Erythroblast (primary cell): Measurements from ENCODE around the gene AK8.

Experiments
- GATA1 ChIP-seq: IDR thresholded peaks from 2 replicates; pipeline ENCODE4 v1.6.1; 2011; ENCODE audit warnings: low read depth, mild to moderate bottlenecking, control low read depth, low read length, moderate library complexity
- POLR2A ChIP-seq: IDR thresholded peaks from 2 replicates; pipeline ENCODE4 v1.6.1; 2011; ENCODE audit warnings: mild to moderate bottlenecking, low read length

- TF ChIP-seq POLR2A: no peak
- no peak for TF ChIP-seq GATA1
Measured at GRCh38 chr9:132683873-132684272, 194.2 kb downstream of the AK8 start.
